HFFc6 (cell line): ENCODE measurements around the gene PYROXD2. TPM values are rescaled to one million over a fixed set of nuclear protein-coding genes. Genes with fewer than 3 reads are reported as not detected.

Experiments
- DNase-seq: peaks from one replicate; pipeline ENCODE4 v3.0.0-alpha.2; 2018
- H3K27ac Mint-ChIP-seq: 2 replicates; pipeline ENCODE4 v1.8.0; 2020; ENCODE audit warnings: mild to moderate bottlenecking, mixed read lengths
- H3K27me3 Mint-ChIP-seq: 2 replicates; pipeline ENCODE4 v1.8.0; 2021; ENCODE audit warnings: mild to moderate bottlenecking, moderate library complexity, mixed read lengths; ENCODE audit not compliant: insufficient read depth
- H3K36me3 Mint-ChIP-seq: 2 replicates; pipeline ENCODE4 v1.8.0; 2021; ENCODE audit warnings: low read depth, mixed read lengths
- H3K4me1 Mint-ChIP-seq: 2 replicates; pipeline ENCODE4 v1.8.0; 2020; ENCODE audit warnings: low read depth, mixed read lengths
- H3K4me3 Mint-ChIP-seq: 2 replicates; pipeline ENCODE4 v1.8.0; 2020; ENCODE audit warnings: mild to moderate bottlenecking, moderate library complexity, mixed read lengths
- H3K9me3 Mint-ChIP-seq: 2 replicates; pipeline ENCODE4 v1.8.0; 2020; ENCODE audit warnings: mild to moderate bottlenecking, mixed read lengths
- CTCF ChIP-seq: fragments of 200-600 bp; sonication (generic); IDR thresholded peaks from 2 replicates; pipeline ENCODE4 v1.5.0; 2021; ENCODE audit warnings: antibody characterized with exemption, mild to moderate bottlenecking
- total RNA-seq, 6 experiments: library from RNA; stranded (reverse); fragmentation: NEBNext Ultra II Directional; extraction: Animal tissue kit (Norgen Biotek cat#: 25700); gene quantifications; 2 replicates in 1 of 6; 3 replicates in 5 of 6; pipeline ENCODE4 v1.2.3, GENCODE V29; 2021

The PYROXD2 gene
- total RNA-seq, 6 experiments from 2014 or later, result 7.6 to 10.3 (median 8.9) TPM

GRCh38 chr10:98407017-98407743 lies 7.8 kb downstream of the PYROXD2 start:
- Mint-ChIP-seq H3K4me3 (no peak overlapping the region), H3K27me3 (peaks cover 3% of the 10 kb centered on the region), H3K36me3 (peaks cover 7% of the 10 kb centered on the region), H3K9me3 (no peaks in the 10 kb centered on the region), H3K27ac (no peak overlapping the region), H3K4me1 (peaks cover 38% of the 10 kb centered on the region)
- DNase-seq, result no peak
- no peak for TF ChIP-seq CTCF

DNA sequence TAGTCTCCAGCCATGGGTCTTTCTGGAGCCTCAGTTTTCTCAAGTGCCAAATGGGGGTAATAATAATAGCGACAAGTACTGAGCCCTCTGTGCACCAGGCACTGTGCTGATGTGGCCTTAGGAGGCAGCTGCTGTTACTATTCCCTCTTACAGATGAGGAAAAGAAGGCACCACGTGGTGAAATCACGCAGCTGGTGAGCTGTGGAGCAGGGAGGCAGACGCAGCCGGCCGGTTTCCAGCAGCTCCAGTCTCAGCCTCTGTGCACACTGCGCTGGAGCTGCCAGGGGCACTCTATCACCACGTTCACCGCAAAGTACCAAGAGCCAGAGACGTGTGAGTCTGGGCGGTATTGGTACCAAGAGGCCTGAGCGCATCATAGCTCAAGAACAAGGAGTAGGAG lies 9.6 kb downstream of the PYROXD2 start:
- H3K27me3 Mint-ChIP-seq, result peaks cover 3% of the 10 kb centered on the region
- DNase-seq, result no peak
- no peak for TF ChIP-seq CTCF
- H3K27ac Mint-ChIP-seq, result peak overlapping the region; percentile 68
- H3K4me1 Mint-ChIP-seq, result peaks cover 31% of the 10 kb centered on the region
- peaks cover 7% of the 10 kb centered on the region for H3K36me3 Mint-ChIP-seq
- H3K9me3 Mint-ChIP-seq, result no peaks in the 10 kb centered on the region
- H3K4me3 Mint-ChIP-seq, result no peak overlapping the region

DNA sequence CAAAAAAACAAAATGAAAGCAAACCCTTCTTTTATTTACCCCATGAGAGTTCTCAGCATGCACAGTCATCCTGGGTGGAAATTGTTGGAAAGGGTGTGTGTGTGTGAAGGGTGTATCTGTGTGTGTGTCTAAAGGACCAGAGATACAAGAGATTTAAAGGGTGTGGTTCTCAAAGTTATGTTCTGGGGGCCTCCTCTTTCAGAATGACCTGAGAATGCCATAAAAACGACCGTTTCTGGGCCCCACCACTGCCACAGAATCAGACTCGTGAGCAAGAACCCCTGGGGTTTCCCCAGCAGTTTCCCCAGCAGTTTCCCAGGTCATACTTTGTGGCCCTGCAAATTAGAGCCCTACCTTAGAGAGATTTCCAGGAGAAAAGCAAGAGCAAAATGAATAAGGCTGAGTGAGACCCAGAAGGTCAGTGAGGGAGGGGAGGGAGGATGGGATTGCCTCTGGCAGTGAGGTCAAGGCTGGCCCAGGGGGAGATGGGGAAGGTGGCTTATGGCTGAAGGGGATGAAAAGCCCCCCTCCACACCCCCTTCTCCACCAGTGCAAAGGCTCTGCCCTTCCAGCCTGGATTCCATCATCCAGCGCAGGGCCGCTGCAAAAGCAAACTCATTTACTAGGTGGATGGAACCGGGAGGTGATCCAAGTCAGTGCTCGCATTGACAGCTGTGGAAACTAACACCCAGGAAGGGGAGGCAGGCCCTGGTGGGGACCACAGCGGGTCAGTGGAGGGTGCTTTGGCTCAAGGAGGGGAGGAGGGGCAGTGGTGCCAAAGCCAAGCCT lies 10.2 kb downstream of the PYROXD2 start:
- no peak for TF ChIP-seq CTCF
- Mint-ChIP-seq H3K36me3 (peaks cover 7% of the 10 kb centered on the region), H3K9me3 (no peaks in the 10 kb centered on the region), H3K4me1 (peaks cover 31% of the 10 kb centered on the region), H3K27ac (peak overlapping the region; percentile 95), H3K27me3 (peaks cover 3% of the 10 kb centered on the region), H3K4me3 (peak overlapping the region; percentile 78)
- DNase-seq, result peak; percentile 64

- Mint-ChIP-seq H3K4me1 (peaks cover 31% of the 10 kb centered on the region), H3K36me3 (peaks cover 7% of the 10 kb centered on the region), H3K4me3 (peak overlapping the region; percentile 78), H3K9me3 (no peaks in the 10 kb centered on the region), H3K27ac (peak overlapping the region; percentile 95), H3K27me3 (peaks cover 3% of the 10 kb centered on the region)
- no peak for TF ChIP-seq CTCF
- DNase-seq, result peak; percentile 45
These were observed 11.0 kb downstream of the PYROXD2 start for GRCh38 chr10:98403812-98404504.

DNA sequence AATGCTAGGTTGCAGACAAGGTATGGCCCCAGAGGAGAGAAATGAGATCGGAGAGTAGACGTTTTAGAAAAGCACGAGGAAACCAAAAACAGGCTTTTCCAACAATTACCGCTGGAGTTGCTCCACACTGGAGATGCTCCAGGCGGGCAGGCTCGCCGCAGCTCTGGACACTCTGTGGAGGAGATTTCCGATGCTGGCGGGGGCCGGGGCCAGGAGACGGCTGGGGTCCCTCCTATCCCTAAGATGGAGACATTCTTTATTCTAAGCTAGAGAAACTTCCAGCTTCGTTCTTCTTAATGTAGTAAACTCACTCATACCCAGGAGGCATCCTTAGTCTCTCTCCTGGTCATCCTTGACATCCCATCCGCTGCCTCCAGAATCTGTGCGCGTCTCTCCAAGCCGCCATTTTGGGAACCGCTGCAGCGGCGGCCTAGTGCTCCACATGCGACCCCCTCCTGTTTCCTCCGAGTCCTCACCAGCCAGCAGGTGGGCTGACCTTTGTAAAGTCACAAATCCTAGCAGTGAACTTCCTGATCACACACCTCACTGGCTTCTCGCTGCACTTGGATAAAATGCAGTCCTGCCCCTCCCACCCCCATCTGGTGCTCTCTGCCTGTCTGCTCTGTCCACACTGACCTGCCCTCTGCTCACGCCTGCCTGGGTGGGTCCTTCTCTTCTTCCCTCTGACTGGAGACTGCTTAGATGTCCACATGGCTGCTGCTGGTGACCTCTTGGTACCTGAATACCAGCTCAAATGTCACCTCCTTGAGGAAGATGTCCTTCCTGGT lies 11.9 kb downstream of the PYROXD2 start:
- H3K4me3 Mint-ChIP-seq, result peak overlapping the region; percentile 78; the same call in 1 of the 2 replicates
- no peak for DNase-seq
- peaks cover 3% of the 10 kb centered on the region for H3K27me3 Mint-ChIP-seq
- H3K27ac Mint-ChIP-seq, result peak overlapping the region; percentile 95
- no peaks in the 10 kb centered on the region for H3K9me3 Mint-ChIP-seq
- H3K36me3 Mint-ChIP-seq, result peaks cover 7% of the 10 kb centered on the region
- no peak for TF ChIP-seq CTCF
- peaks cover 31% of the 10 kb centered on the region for H3K4me1 Mint-ChIP-seq
